Ovary (tissue), 3 donors: ENCODE results near the gene TCF7L1.

Experiments used
- CTCF ChIP-seq, 3 donors: fragments of 450-650 bp in 2 of 3; fragments of 200-600 bp in 1 of 3; IDR thresholded peaks; one replicate each; pipeline versions ENCODE4 v1.5.1 to v1.8.0; 2016 to 2022; ENCODE audit warnings: antibody characterized with exemption in 3 of 3, mild to moderate bottlenecking in 1 of 3
- EP300 ChIP-seq: sonication (generic); formaldehyde crosslinking; IDR thresholded peaks from one replicate; pipeline ENCODE4 v1.6.1; 2017; ENCODE audit warnings: antibody characterized with exemption
- POLR2A ChIP-seq: fragments of 450-650 bp; IDR thresholded peaks from one replicate; pipeline ENCODE4 v1.6.1; 2017; ENCODE audit warnings: antibody characterized with exemption, mild to moderate bottlenecking, moderate library complexity
- donor health status: DM: no; HTN: no; CAD: no.

GRCh38 chr2:85272357-85272756 is 139.2 kb downstream of the TCF7L1 start:
- TF ChIP-seq CTCF (IDR thresholded peaks at IDR 0.05) (no peak), EP300 (no peak), POLR2A (no peak)
